Activated B cell treated with CpG ODN at 0.5 μM for 24 hours (primary cell): Measurements from ENCODE around the gene DDX10. TPM values are rescaled to one million over a fixed set of nuclear protein-coding genes. Genes with fewer than 3 reads are reported as not detected.

Experiments
- ATAC-seq: fragments of 200-7000 bp; cut with Tn5 transposase; one replicate; pipeline ENCODE4 v1.10.0; 2021; ENCODE audit warnings: low read depth, mild to moderate bottlenecking, moderate library complexity
- CTCF ChIA-PET: fragments of 350-600 bp; sonication (Branson Sonifier 250); formaldehyde crosslinking; loops from one replicate; lab custom pipeline; 2021; ENCODE audit warnings: antibody characterized with exemption; lab: Charles Lee
- POLR2A ChIA-PET: fragments of 350-600 bp; sonication (Branson Sonifier 250); formaldehyde crosslinking; loops from one replicate; lab custom pipeline; 2021; ENCODE audit warnings: antibody characterized with exemption; lab: Charles Lee
- DNase-seq: peaks from one replicate; pipeline ENCODE4 v3.0.0; 2022
- H3K27ac Mint-ChIP-seq: one replicate; pipeline ENCODE4 v1.8.0; 2020; ENCODE audit warnings: mixed read lengths
- H3K27me3 Mint-ChIP-seq: one replicate; pipeline ENCODE4 v1.8.0; 2021; ENCODE audit warnings: mixed read lengths
- H3K36me3 Mint-ChIP-seq: one replicate; pipeline ENCODE4 v1.8.0; 2021; ENCODE audit warnings: low read depth, mixed read lengths
- H3K4me1 Mint-ChIP-seq: one replicate; pipeline ENCODE4 v1.8.0; 2021; ENCODE audit warnings: mixed read lengths
- H3K4me3 Mint-ChIP-seq: one replicate; pipeline ENCODE4 v1.8.0; 2020; ENCODE audit warnings: mild to moderate bottlenecking, mixed read lengths
- H3K9me3 Mint-ChIP-seq: one replicate; pipeline ENCODE4 v1.8.0; 2020; ENCODE audit warnings: mixed read lengths
- intact Hi-C: fragments of 100-400 bp; cut with micrococcal nuclease; formaldehyde crosslinking; loops from one replicate; pipeline ENCODE4 v1.15.1; 2024
- total RNA-seq: library from RNA; stranded (reverse); gene quantifications from 2 replicates; pipeline ENCODE4 v1.2.3, GENCODE V29; 2022
- TF ChIP-seq, protein P1 (sequence below): fragments of 200-600 bp; IDR thresholded peaks from one replicate; pipeline ENCODE4 v1.8.0; 2022; ENCODE audit warnings: antibody characterized with exemption, mild to moderate bottlenecking

The DDX10 gene
- total RNA-seq, 1 donor from 2014 or later, result 43.3 TPM

DNA sequence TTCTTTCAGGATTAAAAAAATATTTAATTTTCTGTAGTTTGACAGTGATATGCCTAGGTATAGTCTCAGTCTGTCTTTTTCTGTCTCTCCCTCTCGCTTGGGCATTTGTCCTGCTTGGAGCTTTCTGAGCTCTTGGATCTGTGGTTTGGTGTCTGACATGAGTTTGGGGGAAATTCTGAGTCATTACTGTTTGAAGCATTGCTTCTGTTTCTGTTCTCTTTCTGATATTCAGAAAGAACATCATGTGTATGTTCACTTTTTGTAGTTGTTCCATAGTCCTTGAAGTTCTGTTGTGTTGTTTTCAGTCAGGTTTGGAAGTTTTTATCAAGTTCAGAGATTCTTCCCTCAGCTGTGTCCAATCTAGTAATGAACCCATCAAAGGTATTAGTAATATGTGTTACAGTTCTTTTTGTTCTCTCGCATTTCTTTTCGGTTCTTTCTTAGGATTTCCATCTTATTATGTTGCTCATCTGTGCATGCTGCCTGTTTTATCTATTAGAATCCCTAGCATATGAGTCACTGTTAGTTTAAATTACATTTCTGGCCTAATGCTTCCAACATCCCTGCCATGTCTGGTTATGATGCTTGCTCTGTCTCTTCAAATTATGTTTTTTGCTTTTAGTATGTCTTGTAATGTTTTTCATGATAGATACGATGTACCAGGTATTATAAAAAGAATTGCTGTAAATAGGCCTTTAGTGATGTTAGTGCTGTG, 48.4 kb downstream of the DDX10 start:
- H3K27me3 Mint-ChIP-seq, result no peaks in the 10 kb centered on the region
- DNase-seq (no peak), ATAC-seq (no peak)
- intact Hi-C loops, result no loop called here
- CTCF ChIA-PET, result interaction anchor here (1.2 kb wide), 1 partner anchor 15 kb away, joined by 4 read pairs; no protein-coding TSS in a partner anchor
- no peak overlapping the region for H3K4me3 Mint-ChIP-seq
- peaks cover 6% of the 10 kb centered on the region for H3K9me3 Mint-ChIP-seq
- peaks cover 74% of the 10 kb centered on the region for H3K36me3 Mint-ChIP-seq
- POLR2A ChIA-PET, result no interaction called here
- H3K4me1 Mint-ChIP-seq, result peaks cover 7% of the 10 kb centered on the region
- H3K27ac Mint-ChIP-seq, result peak overlapping the region; percentile 37
- TF ChIP-seq, protein P1, sequence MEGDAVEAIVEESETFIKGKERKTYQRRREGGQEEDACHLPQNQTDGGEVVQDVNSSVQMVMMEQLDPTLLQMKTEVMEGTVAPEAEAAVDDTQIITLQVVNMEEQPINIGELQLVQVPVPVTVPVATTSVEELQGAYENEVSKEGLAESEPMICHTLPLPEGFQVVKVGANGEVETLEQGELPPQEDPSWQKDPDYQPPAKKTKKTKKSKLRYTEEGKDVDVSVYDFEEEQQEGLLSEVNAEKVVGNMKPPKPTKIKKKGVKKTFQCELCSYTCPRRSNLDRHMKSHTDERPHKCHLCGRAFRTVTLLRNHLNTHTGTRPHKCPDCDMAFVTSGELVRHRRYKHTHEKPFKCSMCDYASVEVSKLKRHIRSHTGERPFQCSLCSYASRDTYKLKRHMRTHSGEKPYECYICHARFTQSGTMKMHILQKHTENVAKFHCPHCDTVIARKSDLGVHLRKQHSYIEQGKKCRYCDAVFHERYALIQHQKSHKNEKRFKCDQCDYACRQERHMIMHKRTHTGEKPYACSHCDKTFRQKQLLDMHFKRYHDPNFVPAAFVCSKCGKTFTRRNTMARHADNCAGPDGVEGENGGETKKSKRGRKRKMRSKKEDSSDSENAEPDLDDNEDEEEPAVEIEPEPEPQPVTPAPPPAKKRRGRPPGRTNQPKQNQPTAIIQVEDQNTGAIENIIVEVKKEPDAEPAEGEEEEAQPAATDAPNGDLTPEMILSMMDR, result no peak

DNA sequence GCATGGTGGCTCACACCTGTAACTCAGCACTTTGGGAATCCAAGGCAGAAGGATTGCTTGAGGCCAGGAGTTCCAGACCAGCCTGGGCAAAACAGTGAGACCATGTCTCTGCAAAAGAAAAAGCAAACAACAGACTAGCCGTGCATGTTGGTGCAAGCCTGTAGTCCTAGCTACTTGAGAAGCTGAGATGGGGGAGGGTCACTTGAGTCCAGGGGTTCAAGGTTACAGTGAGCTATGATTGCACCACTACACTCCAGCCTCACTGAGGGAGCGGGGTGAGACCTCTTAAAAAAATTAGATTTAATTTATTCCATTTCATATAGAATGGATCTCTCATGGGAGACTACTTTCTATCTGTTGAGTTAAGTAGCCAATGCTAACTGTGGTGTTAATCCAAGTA, 50.4 kb downstream of the DDX10 start:
- Mint-ChIP-seq H3K27me3 (no peaks in the 10 kb centered on the region), H3K4me1 (peaks cover 9% of the 10 kb centered on the region), H3K27ac (no peak overlapping the region), H3K36me3 (peaks cover 67% of the 10 kb centered on the region), H3K4me3 (no peak overlapping the region), H3K9me3 (no peaks in the 10 kb centered on the region)
- no peak for ATAC-seq
- CTCF ChIA-PET, result interaction anchor here (0.5 kb wide), 1 partner anchor 1228 kb away, joined by 3 read pairs; no protein-coding TSS in a partner anchor
- DNase-seq, result no peak
- POLR2A ChIA-PET, result no interaction called here
- TF ChIP-seq, protein P1, result no peak
- intact Hi-C loops, result no loop called here

DNA sequence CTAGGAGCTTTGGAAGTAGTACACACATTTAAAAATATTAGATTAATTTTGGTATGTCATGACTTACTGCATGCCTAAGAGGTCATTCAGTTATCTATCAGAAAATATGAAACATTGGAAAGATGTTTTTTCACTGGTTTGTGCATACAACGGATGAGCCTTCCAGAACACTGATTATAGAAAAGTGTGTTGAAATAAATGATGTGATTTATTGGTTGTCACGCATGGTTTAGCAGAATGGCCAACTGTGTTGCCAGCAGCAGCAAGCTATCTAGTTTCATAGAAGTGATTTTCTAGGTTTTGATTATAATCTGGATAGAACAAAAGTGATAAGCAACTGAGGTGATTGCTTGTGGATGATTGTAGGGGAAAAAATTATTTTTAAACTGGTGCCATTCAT, 53.6 kb downstream of the DDX10 start:
- Mint-ChIP-seq H3K9me3 (no peaks in the 10 kb centered on the region), H3K36me3 (peaks cover 71% of the 10 kb centered on the region), H3K4me1 (peaks cover 4% of the 10 kb centered on the region), H3K4me3 (no peak overlapping the region), H3K27ac (no peak overlapping the region), H3K27me3 (no peaks in the 10 kb centered on the region)
- ChIA-PET CTCF (no interaction called here), POLR2A (no interaction called here)
- intact Hi-C loops, result loop anchor here (2.0 kb wide), 1 partner anchor 14 kb away; no protein-coding TSS in a partner anchor
- DNase-seq (no peak), ATAC-seq (no peak)
- TF ChIP-seq, protein P1, result no peak

DNA sequence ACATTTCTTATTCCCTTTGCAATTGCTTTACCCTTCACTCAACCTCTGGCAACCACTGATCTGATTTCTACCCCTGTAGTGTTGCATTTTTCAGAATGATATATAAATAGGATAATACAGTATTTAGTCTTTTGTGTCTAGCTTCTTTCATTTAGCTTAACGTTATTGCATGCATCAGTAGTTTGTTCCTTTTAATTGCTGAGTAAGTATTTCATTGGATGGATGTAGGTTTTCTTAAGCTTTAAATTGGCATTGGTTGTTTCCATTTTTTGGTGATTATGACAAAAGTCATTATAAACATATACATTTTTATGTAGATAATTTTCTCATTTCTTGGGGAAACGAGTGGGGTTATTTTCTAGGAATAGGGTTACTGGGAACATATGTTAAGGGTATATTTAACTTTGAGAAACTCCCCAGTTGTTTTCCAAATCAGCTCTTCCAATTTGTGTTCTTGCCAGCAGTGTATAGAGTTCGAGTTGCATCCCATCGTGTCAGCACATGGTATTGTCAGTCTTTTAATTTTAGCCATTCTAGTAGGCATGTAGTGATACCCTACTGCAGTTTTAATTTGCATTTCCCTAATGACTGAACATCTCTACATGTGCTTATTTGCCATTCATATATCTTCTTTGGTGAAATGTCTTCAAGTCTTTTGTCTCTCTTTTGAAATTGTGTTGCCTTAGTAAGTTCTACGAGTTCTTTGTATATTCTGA, 60.3 kb downstream of the DDX10 start:
- no peak overlapping the region for H3K4me3 Mint-ChIP-seq
- H3K27me3 Mint-ChIP-seq, result no peaks in the 10 kb centered on the region
- no peak overlapping the region for H3K27ac Mint-ChIP-seq
- no peak for ATAC-seq
- H3K36me3 Mint-ChIP-seq, result peaks cover 64% of the 10 kb centered on the region
- TF ChIP-seq, protein P1, result no peak
- ChIA-PET POLR2A (interaction anchor here (0.6 kb wide), 1 partner anchor 22 kb away, joined by 4 read pairs; no protein-coding TSS in a partner anchor), CTCF (interaction anchor here (1.1 to 1.4 kb wide), 2 partner anchors 9 to 13 kb away, joined by 3 to 8 read pairs; no protein-coding TSS in a partner anchor)
- peaks cover 29% of the 10 kb centered on the region for H3K4me1 Mint-ChIP-seq
- no peak for DNase-seq
- intact Hi-C loops, result no loop called here
- peaks cover 9% of the 10 kb centered on the region for H3K9me3 Mint-ChIP-seq
